ENCODE measurements around the gene OLA1. TPM values are rescaled to one million over a fixed set of nuclear protein-coding genes. Genes with fewer than 3 reads are reported as not detected.

OLA1 gene
- total RNA-seq, 1 donor from 2014 or later = 118 TPM

DNA sequence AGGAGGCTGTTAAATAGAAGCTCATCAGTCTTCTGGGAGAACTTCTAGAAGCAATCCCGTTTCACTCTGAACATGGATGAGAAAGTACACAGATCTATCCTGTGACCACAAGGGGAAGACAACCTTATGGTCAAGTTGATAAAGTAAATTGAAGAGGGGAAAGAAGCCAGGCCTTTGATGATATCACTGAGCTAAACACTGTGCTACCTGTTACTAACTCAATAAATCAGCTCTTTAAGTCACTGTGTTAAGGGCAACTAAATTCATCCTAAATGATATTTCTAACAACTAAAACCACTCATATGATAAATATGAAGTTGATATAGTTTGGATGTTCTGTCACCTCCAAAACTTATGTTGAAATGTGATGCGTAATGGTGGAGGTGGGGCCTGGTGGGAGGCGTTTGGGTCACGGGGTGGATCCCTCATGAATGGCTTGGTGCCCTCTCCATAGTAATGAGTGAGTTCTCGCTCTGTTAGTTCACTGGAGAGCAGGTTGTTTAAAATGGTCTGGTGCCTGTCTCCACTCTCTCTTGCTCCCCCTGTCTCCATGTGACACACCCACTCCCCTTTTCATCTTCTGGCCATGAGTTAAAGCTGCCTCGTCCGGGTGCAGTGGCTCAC is 23.6 kb downstream of the OLA1 start:
- no peak overlapping the region for H3K27ac Mint-ChIP-seq
- H3K36me3 Mint-ChIP-seq (ENCODE audit: insufficient read depth) = peaks cover 20% of the 10 kb centered on the region
- no peak for TF ChIP-seq CTCF (IDR thresholded peaks at IDR 0.05; ENCODE audit: unreplicated experiment)
- no peaks in the 10 kb centered on the region for H3K27me3 Mint-ChIP-seq
- H3K9me3 Mint-ChIP-seq (ENCODE audit: low read depth) = no peaks in the 10 kb centered on the region
- no peak for DNase-seq (ENCODE audit: low spot score, unreplicated experiment)
- H3K4me3 Mint-ChIP-seq (ENCODE audit: low read depth) = no peak overlapping the region
- peaks cover 8% of the 10 kb centered on the region for H3K4me1 Mint-ChIP-seq (ENCODE audit: low read depth)

DNA sequence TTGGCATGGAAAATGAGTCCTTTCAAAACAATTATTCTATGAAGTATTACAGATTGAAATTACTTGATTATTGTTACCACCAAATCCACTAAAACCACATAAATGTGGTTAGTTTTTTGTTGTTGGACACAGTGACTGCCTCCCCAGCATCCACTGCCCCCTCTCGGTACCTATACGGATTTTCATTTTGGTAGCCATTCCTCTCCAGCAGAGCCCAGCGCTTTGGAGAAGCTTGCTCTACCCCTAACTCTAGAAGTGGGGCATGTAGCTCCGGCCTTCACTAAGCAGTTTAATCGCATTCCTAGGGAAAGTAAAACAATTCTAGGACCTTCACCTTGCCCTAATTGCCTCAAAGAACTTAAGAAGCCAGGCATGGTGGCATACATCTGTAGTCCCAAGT is 24.2 kb downstream of the OLA1 start:
- Mint-ChIP-seq H3K4me3 (ENCODE audit: low read depth) (no peak overlapping the region), H3K27ac (peak overlapping the region; percentile 38), H3K9me3 (ENCODE audit: low read depth) (no peaks in the 10 kb centered on the region), H3K4me1 (ENCODE audit: low read depth) (peaks cover 5% of the 10 kb centered on the region), H3K36me3 (ENCODE audit: insufficient read depth) (peaks cover 18% of the 10 kb centered on the region), H3K27me3 (no peaks in the 10 kb centered on the region)
- no peak for TF ChIP-seq CTCF (IDR thresholded peaks at IDR 0.05; ENCODE audit: unreplicated experiment)
- DNase-seq (ENCODE audit: low spot score, unreplicated experiment) = no peak

- no peak for TF ChIP-seq CTCF (IDR thresholded peaks at IDR 0.05; ENCODE audit: unreplicated experiment)
- Mint-ChIP-seq H3K9me3 (ENCODE audit: low read depth) (no peaks in the 10 kb centered on the region), H3K4me3 (ENCODE audit: low read depth) (no peak overlapping the region), H3K36me3 (ENCODE audit: insufficient read depth) (peaks cover 13% of the 10 kb centered on the region), H3K4me1 (ENCODE audit: low read depth) (peaks cover 6% of the 10 kb centered on the region), H3K27ac (no peak overlapping the region), H3K27me3 (no peaks in the 10 kb centered on the region)
- DNase-seq (ENCODE audit: low spot score, unreplicated experiment) = no peak
Measured at GRCh38 chr2:174223388-174223787, 24.9 kb downstream of the OLA1 start.

GRCh38 chr2:174222154-174222553 is 26.2 kb downstream of the OLA1 start:
- no peak overlapping the region for H3K27ac Mint-ChIP-seq
- no peak overlapping the region for H3K4me3 Mint-ChIP-seq (ENCODE audit: low read depth)
- DNase-seq (ENCODE audit: low spot score, unreplicated experiment) = no peak
- H3K36me3 Mint-ChIP-seq (ENCODE audit: insufficient read depth) = peaks cover 9% of the 10 kb centered on the region
- H3K27me3 Mint-ChIP-seq = no peaks in the 10 kb centered on the region
- TF ChIP-seq CTCF (IDR thresholded peaks at IDR 0.05; ENCODE audit: unreplicated experiment) = no peak
- H3K4me1 Mint-ChIP-seq (ENCODE audit: low read depth) = peaks cover 6% of the 10 kb centered on the region
- H3K9me3 Mint-ChIP-seq (ENCODE audit: low read depth) = no peaks in the 10 kb centered on the region

GRCh38 chr2:174219321-174219720 is 29.0 kb downstream of the OLA1 start:
- Mint-ChIP-seq H3K27ac (no peak overlapping the region), H3K4me1 (ENCODE audit: low read depth) (peaks cover 6% of the 10 kb centered on the region), H3K36me3 (ENCODE audit: insufficient read depth) (peaks cover 3% of the 10 kb centered on the region), H3K4me3 (ENCODE audit: low read depth) (no peak overlapping the region), H3K27me3 (no peaks in the 10 kb centered on the region), H3K9me3 (ENCODE audit: low read depth) (no peaks in the 10 kb centered on the region)
- no peak for TF ChIP-seq CTCF (IDR thresholded peaks at IDR 0.05; ENCODE audit: unreplicated experiment)
- DNase-seq (ENCODE audit: low spot score, unreplicated experiment) = no peak
